HepG2 (cell line): ENCODE measurements around the gene ENPP1. TPM values are rescaled to one million over a fixed set of nuclear protein-coding genes. Genes with fewer than 3 reads are reported as not detected.

Source experiments
- CCAR2 ChIP-seq: fragments of 200-400 bp; formaldehyde crosslinking; optimal IDR thresholded peaks from 2 replicates; pipeline ENCODE3; 2018; ENCODE audit warnings: low read depth, mild to moderate bottlenecking, low read length, moderate library complexity
- CEBPG ChIP-seq: IDR thresholded peaks from 2 replicates; pipeline ENCODE4 v1.6.1; 2016
- ERF ChIP-seq: IDR thresholded peaks from 2 replicates; pipeline ENCODE4 v1.6.1; 2018; ENCODE audit warnings: missing biosample characterization, missing genetic modification reagents
- FUBP1 ChIP-seq: sonication (generic); formaldehyde crosslinking; IDR thresholded peaks from 2 replicates; pipeline ENCODE4 v1.5.1; 2020; ENCODE audit warnings: missing genetic modification reagents, mild to moderate bottlenecking, borderline replicate concordance
- JARID2 ChIP-seq: sonication (generic); formaldehyde crosslinking; IDR thresholded peaks from 2 replicates; pipeline ENCODE4 v1.8.1; 2023; ENCODE audit warnings: missing genetic modification reagents, inconsistent platforms; ENCODE audit not compliant: insufficient replicate concordance
- MLX ChIP-seq: IDR thresholded peaks from 2 replicates; pipeline ENCODE4 v1.6.1; 2016
- NFE2 ChIP-seq: sonication (generic); formaldehyde crosslinking; IDR thresholded peaks from 2 replicates; pipeline ENCODE4 v1.4.0; 2020; ENCODE audit warnings: missing genetic modification reagents
- PCBP2 ChIP-seq: fragments of 200-400 bp; formaldehyde crosslinking; optimal IDR thresholded peaks from 2 replicates; pipeline ENCODE3; 2018; ENCODE audit warnings: low read length, low read depth; ENCODE audit not compliant: poor library complexity, severe bottlenecking
- PPARG ChIP-seq: conservative IDR thresholded peaks from 2 replicates; pipeline ENCODE4 v1.6.1; 2016; ENCODE audit warnings: missing biosample characterization, missing genetic modification reagents
- RAD51 ChIP-seq: fragments of 450-650 bp; IDR thresholded peaks from 2 replicates; pipeline ENCODE4 v1.6.1; 2016; ENCODE audit warnings: borderline replicate concordance
- SNAPC2 ChIP-seq: sonication (generic); formaldehyde crosslinking; IDR thresholded peaks from 2 replicates; pipeline ENCODE4 v1.8.1; 2022; ENCODE audit warnings: mild to moderate bottlenecking, missing genetic modification reagents
- TEAD2 ChIP-seq: sonication (generic); formaldehyde crosslinking; IDR thresholded peaks from 2 replicates; pipeline ENCODE4 v1.9.0; 2021; ENCODE audit warnings: missing genetic modification reagents
- ZFP90 ChIP-seq: sonication (generic); formaldehyde crosslinking; IDR thresholded peaks from 2 replicates; pipeline ENCODE4 v1.8.0; 2022; ENCODE audit warnings: missing genetic modification reagents, mild to moderate bottlenecking, inconsistent platforms, borderline replicate concordance
- ZNF382 ChIP-seq: sonication (generic); formaldehyde crosslinking; IDR thresholded peaks from 2 replicates; pipeline ENCODE4 v1.5.0; 2020; ENCODE audit warnings: missing genetic modification reagents, mild to moderate bottlenecking, borderline replicate concordance
- ZSCAN21 ChIP-seq: sonication (generic); formaldehyde crosslinking; IDR thresholded peaks from 2 replicates; pipeline ENCODE4 v1.8.0; 2022; ENCODE audit warnings: mild to moderate bottlenecking, missing genetic modification reagents, moderate library complexity, borderline replicate concordance
- polyA plus RNA-seq, 8 experiments: library from polyadenylated mRNA; depleted of rRNA in 3 of 8; stranded (reverse) in 7 of 8; unstranded in 1 of 8; fragments of >200 nt; fragmentation: Illumina TruSeq in 4 of 8; extraction: Trizol in 4 of 8; gene quantifications; 2 replicates each; pipeline versions ENCODE4 v1.2.1 to v1.2.3, GENCODE V29; 2011 to 2016; ENCODE audit warnings: low read depth in 4 of 8, missing spikeins in 1 of 8, mixed read lengths in 1 of 8; ENCODE audit not compliant: insufficient read depth in 1 of 8
- total RNA-seq, 5 experiments: library from RNA; depleted of rRNA; stranded (reverse); fragments of >200 nt; fragmentation: Illumina TruSeq; extraction: Trizol; gene quantifications; 2 replicates each; pipeline ENCODE4 v1.2.3, GENCODE V29; 2016; ENCODE audit warnings: low read depth in 1 of 5
- TF ChIP-seq, protein P1 (sequence below): sonication (generic); formaldehyde crosslinking; IDR thresholded peaks from 2 replicates; pipeline ENCODE4 v1.5.0; 2020; ENCODE audit warnings: mild to moderate bottlenecking, missing genetic modification reagents
- TF ChIP-seq, protein P2 (sequence below): sonication (generic); formaldehyde crosslinking; IDR thresholded peaks from 2 replicates; pipeline ENCODE4 v1.4.0; 2020; ENCODE audit warnings: mild to moderate bottlenecking, missing genetic modification reagents
- TF ChIP-seq, protein P3 (sequence below): IDR thresholded peaks from 2 replicates; pipeline ENCODE4 v1.6.1; 2016; ENCODE audit warnings: missing biosample characterization, missing genetic modification reagents, low read depth
- TF ChIP-seq, protein P4 (sequence below): sonication (generic); formaldehyde crosslinking; IDR thresholded peaks from 2 replicates; pipeline ENCODE4 v1.8.0; 2022; ENCODE audit warnings: mild to moderate bottlenecking, missing genetic modification reagents, moderate library complexity

Gene ENPP1
- total and polyA plus RNA-seq, 2 of the 13 experiments (the other 11 are each of a cell fraction or from before 2014, with no cell fraction given) = 56.5 to 160 TPM

- TF ChIP-seq RAD51 = no peak
- no peak for TF ChIP-seq ZFP90 (CRISPR knock-in tag)
- 0 out of 2 replicates have a peak, but pooled peaks have one; percentile 13 for TF ChIP-seq CEBPG (CRISPR knock-in tag)
- TF ChIP-seq TEAD2 (CRISPR knock-in tag) = no peak
- TF ChIP-seq, protein P1, sequence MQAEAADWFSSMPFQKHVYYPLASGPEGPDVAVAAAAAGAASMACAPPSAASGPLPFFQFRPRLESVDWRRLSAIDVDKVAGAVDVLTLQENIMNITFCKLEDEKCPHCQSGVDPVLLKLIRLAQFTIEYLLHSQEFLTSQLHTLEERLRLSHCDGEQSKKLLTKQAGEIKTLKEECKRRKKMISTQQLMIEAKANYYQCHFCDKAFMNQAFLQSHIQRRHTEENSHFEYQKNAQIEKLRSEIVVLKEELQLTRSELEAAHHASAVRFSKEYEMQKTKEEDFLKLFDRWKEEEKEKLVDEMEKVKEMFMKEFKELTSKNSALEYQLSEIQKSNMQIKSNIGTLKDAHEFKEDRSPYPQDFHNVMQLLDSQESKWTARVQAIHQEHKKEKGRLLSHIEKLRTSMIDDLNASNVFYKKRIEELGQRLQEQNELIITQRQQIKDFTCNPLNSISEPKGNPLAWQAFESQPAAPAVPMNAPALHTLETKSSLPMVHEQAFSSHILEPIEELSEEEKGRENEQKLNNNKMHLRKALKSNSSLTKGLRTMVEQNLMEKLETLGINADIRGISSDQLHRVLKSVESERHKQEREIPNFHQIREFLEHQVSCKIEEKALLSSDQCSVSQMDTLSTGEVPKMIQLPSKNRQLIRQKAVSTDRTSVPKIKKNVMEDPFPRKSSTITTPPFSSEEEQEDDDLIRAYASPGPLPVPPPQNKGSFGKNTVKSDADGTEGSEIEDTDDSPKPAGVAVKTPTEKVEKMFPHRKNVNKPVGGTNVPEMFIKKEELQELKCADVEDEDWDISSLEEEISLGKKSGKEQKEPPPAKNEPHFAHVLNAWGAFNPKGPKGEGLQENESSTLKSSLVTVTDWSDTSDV = no peak
- TF ChIP-seq PPARG = no peak
- no peak for TF ChIP-seq ZNF382 (CRISPR knock-in tag)
- TF ChIP-seq, protein P2, sequence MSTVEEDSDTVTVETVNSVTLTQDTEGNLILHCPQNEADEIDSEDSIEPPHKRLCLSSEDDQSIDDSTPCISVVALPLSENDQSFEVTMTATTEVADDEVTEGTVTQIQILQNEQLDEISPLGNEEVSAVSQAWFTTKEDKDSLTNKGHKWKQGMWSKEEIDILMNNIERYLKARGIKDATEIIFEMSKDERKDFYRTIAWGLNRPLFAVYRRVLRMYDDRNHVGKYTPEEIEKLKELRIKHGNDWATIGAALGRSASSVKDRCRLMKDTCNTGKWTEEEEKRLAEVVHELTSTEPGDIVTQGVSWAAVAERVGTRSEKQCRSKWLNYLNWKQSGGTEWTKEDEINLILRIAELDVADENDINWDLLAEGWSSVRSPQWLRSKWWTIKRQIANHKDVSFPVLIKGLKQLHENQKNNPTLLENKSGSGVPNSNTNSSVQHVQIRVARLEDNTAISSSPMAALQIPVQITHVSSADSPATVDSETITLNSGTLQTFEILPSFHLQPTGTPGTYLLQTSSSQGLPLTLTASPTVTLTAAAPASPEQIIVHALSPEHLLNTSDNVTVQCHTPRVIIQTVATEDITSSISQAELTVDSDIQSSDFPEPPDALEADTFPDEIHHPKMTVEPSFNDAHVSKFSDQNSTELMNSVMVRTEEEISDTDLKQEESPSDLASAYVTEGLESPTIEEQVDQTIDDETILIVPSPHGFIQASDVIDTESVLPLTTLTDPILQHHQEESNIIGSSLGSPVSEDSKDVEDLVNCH = no peak
- TF ChIP-seq ZSCAN21 (CRISPR knock-in tag) = no peak
- TF ChIP-seq CCAR2 = no peak
- peak; percentile 61; the same call in 1 of the 2 replicates for TF ChIP-seq ERF (CRISPR knock-in tag)
- no peak for TF ChIP-seq PCBP2
- TF ChIP-seq SNAPC2 (CRISPR knock-in tag) = no peak
- no peak for TF ChIP-seq MLX
- peak; percentile 83; the same call in 1 of the 2 replicates for TF ChIP-seq FUBP1 (CRISPR knock-in tag)
- TF ChIP-seq, protein P3, sequence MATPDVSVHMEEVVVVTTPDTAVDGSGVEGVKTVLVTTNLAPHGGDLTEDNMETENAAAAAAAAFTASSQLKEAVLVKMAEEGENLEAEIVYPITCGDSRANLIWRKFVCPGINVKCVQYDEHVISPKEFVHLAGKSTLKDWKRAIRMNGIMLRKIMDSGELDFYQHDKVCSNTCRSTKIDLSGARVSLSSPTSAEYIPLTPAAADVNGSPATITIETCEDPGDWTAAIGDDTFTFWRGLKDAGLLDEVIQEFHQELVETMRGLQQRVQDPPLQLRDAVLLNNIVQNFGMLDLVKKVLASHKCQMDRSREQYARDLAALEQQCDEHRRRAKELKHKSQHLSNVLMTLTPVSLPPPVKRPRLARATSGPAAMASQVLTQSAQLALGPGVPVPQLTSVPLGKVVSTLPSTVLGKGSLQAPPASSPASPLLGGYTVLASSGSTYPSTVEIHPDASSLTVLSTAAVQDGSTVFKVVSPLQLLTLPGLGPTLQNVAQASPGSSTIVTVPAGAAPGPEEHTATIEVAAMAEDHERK (CRISPR knock-in tag) = no peak
- no peak for TF ChIP-seq NFE2
- no peak for TF ChIP-seq JARID2 (CRISPR knock-in tag)
- TF ChIP-seq, protein P4, sequence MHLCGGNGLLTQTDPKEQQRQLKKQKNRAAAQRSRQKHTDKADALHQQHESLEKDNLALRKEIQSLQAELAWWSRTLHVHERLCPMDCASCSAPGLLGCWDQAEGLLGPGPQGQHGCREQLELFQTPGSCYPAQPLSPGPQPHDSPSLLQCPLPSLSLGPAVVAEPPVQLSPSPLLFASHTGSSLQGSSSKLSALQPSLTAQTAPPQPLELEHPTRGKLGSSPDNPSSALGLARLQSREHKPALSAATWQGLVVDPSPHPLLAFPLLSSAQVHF (CRISPR knock-in tag) = no peak
Observed at GRCh38 chr6:131914967-131915751, 107.3 kb downstream of the ENPP1 start (continued).
